Retina (tissue), 1 donor: Measurements from ENCODE around the gene MSI2.

Experiments
- DNase-seq: peaks from one replicate; pipeline ENCODE4 v3.0.0-alpha.2; 2016

Gene MSI2

DNA sequence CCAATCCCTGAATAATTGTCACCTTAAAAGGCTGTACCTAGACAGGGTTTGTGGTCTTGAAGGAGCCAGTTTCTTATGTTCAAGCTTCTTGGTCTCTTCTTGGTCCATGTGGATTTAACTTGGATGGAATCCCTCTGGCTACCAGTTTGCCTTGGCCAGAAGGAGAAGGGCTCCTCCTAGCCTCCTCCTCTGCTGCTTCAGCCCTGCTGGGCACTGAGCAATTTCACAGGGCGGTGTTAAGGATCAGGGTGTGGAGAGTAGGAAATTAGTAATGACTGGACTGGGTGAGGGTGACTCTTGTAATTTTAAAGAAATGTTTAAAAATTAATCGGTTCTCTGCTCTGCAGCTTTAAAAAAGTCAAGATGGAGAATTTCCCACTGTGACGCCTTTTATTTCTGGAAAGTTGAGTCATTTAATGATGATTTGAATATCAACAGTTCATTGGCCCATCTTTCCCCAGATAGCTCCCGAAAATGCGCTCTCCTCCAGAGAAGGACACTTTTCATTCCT is 96.4 kb downstream of the MSI2 start:
- DNase-seq, result no peak

DNA sequence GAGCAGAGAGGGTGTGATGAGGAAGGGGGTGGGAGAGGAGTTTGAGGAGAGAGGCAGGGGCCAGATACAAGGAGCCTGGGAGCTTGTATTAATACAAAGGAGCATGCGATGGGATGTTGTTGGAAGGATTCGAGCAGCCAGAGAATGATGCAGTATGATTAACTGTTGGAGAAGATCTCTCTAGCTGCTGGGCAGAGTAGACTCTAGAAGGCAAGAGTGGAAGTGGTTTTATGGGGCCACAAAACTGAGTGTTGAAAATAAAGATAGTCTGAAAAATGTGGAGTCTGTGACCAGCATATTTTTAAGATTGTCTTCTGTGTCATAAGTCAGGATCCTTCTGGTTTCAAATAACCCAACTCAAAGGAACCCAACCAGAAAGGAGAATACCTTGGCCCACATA is 98.3 kb downstream of the MSI2 start:
- DNase-seq, result no peak

DNA sequence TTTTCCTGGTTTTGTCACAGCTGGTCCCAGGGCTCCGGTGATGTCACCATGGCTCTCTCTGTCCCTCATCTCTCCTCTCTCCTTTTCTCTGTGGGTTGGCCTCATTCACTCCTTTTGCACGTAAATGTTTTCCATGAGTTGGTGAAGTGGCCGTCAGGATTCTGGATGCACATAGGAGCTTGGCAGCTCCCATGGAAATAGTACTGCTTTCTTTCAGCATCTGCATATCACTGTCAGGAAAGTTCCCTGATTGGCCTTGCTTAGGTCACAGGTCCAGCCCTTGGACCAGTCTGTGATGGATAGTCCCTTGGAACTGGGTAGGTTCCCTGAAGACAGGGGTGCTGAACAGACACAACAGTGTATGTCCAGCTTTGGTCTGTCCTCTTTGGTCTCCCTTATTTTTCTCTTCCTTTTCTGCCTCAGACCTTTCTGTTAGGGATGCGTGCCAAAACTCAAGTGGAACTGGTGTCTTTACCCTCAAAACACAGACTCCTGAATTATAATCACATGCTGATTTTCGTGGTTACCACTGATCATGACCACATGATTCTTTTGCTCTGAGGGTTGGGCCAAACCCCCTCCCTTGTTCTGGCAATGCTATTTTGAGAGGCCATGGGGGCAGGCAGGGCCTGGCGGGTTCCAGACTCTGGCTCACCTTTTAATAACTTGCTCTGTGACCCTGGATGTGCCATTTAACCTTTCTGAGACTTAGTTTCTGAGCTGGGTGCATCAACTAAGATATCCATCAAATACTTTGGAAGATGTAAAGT is 99.0 kb downstream of the MSI2 start:
- no peak for DNase-seq

DNA sequence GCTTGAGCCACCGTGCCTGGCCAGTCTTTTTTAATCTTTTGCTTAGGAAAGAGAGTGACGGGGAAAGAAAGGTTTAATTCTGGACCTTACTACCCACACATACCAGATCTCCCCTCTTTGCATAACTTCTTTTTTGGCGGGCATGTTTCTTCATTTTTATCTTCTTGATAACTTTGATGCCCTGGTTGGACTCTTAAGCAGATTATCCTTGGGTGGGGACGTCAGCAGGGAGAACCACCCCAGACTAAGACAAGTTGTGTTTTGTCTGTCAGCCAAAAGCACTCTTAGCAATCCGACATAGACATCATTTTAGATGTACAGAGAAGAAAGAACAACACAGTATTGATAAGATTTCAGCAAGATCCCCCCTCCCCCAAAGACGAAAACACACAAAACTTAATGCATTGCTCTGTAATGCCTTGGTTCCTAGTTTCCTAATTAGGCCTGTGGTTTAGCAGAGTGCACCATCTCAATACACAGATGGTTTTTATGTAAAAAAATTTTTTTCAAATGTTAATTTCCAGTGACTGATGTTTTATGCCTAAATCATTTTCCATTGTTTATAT is 99.9 kb downstream of the MSI2 start:
- DNase-seq, result no peak

DNA sequence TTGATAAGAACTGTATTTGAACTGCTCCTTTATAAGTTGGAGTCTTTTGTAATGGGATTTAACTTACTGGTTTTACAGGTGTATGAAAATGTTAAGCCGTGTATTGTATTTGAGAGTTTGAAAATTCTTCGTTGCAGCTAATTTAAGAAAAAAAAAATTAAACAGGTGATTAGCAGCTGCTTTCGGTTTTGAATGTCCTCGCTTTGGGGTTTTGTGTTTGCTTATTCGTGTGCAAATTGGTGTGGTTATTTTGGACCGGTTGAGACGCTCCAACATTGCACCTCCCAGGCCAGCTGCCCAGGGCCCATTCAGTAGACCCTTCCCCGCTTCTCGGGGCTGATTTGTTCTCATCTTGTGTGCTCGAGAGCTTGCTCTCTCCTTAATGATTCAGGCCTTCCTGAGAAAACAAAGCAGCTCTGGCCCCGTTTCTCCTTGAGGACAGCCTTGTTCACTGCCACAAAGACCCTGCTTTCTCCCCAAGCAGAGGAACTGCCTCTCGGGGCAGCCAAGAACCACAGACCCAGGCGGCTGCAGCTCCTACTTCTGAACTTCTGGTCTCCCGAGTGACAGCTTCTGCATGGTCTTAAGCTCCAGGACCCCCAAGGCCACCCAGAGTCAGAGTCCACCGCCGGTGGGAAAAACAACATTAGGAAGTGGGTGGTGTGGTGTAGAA is 100.5 kb downstream of the MSI2 start:
- DNase-seq, result peak; percentile 86

DNA sequence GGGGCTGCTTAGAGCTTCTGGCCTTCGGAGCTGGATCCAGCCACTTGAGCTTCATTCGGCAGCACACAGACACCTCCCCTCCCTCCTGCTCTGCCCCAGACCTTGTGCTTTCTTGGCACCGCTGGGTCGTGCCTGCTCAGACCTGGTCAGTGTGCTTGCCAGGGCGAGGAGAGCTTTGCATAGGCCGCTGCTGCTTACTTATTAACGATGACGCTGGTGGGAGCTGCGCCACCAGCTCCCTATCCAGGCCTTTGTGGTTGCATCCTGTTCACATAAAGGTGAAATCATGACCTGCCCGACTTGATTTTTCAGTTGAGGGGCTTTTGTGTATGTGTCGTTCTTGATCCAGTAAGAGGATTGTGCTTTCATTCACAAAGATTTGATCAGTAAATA is 101.1 kb downstream of the MSI2 start:
- no peak for DNase-seq

DNA sequence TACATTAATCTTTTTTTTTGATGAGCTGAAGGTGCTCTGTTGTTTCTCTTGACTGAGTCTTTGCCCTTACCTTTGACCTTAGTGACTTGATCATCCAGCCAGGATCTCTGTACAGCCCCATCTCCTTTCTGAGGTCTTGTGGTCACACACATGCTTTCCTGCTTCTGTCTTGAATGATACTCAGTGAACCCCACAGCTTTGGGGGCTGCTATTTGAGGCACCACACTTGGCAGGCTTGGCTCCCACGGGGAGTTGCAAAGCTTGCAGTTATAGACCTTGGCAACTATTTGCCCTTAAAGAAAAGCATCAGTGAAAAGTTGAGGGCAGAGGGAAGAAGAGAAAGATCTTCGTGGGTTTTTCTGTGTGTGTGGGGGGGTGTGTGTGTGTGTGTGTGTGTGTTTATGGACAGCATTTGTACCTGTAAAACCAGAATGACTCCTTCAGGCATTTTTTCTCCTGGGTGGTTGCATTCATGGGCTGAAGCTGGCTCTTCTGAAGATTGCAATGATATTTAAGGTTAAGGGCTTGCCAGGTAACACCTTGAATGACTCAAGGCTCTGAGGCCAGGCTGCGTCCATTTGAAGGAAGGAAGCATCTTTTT is 101.6 kb downstream of the MSI2 start:
- DNase-seq, result no peak

DNA sequence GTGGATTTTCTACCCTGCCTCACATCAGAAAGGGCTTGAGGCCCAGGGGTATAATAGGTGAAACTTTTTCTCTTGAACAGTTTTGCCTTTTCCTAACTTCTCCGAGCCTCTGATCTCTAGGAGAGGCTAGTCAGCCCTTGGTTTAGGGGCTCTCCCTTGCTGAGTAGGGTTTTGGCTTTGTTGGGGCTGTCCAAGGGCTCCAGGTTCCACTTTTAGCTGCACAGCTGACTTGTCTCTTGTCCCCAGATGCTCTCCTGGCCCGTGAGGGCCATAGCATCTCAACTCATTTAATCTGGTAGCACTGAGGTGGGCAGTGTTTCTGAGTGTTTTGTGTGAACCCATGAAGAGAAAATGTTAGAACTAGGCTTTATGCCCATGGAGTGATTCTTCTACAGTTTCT is 103.9 kb downstream of the MSI2 start:
- DNase-seq, result no peak

DNA sequence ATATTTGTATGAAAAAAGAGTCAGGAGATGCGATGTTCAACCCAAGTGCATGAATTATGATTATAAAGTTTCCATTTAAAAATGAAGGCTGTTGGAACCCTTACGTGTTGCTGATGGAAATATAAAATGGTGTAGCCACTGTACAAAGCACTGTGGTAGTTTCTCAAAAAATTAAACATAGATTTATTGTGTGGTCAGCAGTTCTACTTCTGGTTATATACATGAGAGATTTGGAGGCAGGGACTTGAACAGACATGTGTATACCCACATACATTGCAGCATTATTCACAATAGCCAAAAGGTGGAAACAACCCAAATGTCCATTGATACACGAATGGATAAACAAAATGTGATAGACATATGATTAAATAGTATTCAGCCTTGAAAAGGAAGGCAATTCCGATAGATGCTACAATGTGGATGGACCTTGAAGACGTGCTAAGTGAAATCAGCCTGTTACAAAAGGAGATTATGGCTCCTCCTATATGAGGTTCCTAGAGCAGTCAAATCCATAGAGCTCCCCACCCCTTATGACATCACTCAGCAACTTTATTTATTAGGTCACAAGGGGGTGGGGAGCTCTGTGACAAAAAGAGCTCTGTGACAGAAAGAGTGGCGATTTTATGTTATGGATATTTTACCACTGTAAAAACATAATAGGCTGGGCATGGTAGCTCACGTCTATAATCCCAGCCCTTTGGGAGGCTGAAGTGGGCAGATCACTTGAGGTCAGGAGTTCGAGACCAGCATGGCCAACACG is 106.7 kb downstream of the MSI2 start:
- DNase-seq, result no peak

DNA sequence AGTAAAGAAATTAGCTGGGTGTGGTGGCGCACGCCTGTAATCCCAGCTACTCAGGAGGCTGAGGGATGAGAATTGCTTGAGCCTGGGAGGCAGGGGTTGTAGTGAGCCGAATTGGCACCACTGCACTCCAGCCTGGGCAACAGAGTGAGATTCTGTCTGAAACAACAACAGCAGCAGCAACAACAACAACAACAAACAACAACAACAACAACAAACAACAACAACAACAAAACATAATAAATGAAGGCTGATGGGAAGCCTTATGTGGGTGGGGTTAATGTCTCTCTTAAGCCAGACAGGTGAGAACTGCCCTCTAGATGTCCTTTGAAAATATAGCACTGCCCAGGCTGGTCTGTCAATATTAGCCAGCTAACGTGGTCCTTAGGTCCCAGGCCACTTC is 107.3 kb downstream of the MSI2 start:
- DNase-seq, result no peak

DNA sequence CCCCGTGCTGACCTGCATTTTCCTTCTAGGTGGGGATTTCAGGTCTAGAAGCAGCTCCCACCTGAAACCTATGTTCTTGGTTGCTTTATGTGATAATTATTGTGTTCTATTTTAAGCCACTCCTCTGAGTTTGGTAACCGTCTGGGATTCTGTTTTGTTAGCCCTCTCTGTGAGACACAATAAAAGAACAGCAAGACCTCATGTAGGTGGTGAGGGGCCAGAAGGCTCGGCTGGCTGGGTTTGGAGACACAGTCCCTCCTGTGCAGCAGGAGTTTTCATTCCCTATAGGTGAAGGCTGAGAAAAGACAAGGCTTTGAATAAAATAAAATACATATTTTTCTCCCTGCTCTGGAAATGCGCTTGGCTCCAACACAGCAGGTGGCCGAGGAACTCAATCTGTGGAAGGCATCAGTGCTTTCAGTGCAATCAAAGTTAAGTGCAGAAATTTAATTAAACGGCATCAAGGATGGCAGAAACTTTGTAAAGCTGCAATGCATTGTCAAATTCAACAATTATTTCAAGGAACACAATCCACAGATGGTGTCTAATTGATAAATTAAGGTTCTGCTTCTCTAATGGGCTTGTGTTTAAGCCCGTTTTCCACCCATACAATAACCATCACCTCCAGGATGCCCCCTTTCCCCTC is 107.8 kb downstream of the MSI2 start:
- DNase-seq, result peak; percentile 61

DNA sequence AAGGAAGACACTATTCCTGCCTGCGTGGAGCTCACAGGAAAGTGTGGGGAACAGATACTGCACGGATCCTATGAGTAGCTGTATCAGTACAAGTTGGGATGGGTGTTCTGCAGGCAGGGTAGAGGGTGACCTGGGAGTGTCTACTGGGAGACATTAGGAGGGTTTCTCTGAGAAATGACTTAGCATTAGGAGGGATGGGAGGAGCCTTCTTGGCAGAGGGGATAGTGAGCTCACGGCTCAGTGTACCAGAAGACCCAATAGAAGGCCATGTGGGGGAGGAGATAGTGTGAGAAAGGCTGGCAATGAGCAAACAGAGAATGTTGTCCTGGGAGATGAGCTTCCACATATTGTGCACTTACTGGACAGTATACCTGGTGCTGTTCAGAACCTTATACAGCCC is 109.1 kb downstream of the MSI2 start:
- DNase-seq, result no peak

DNA sequence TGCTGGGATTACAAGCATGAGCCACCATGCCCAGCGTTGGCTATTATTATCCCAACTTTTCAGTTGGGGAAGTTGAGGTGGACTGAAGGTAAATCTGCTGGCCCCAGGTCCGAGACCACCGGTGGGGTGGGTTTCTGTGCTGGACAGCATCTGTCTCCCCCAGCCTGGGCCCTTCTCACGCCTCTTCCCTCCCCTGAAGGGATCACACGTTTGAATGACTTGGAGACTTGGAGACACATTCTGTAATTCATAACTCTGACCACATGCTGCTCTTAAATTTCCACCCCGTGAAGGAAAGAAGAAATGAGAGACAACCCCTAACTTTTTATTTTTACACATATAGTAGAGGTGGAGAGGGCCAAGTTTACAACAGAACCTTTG is 109.8 kb downstream of the MSI2 start:
- no peak for DNase-seq

DNA sequence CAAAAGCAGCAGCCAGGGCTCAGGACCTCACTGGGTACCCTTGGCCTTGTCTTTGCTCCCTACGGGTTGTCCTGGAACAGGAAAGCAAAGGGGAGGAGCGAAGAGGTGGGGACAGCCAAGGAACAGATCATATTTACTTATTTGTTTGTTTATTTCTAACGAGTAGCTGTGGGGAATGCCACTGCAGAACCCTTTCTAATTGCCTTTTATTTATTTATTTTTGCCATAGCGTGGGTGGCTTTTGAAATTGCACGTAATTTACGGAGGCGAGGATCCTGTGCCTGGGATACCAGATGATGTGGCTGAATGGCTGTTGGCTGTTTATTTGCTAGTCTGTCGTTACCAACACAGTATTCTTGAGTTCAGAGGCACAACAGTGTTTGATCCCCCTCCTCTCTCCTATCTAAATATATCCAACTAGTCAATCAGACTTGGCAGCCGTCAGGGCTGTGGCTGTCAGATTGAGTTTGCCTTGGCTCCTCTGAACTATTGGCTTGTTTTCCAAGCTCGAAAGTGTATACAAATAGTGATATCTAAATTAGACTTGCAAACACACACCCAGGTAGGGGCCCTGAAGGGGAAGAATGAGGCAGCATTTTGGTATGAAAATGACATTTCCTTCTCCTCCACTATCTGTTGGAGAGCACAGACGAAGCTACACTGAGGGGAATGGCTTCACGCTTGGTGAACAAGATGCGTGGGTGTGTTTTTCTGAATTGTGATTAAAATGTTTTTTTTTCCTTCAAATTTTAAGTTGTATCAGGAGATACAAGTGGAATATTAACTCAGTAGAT is 110.4 kb downstream of the MSI2 start:
- no peak for DNase-seq

DNA sequence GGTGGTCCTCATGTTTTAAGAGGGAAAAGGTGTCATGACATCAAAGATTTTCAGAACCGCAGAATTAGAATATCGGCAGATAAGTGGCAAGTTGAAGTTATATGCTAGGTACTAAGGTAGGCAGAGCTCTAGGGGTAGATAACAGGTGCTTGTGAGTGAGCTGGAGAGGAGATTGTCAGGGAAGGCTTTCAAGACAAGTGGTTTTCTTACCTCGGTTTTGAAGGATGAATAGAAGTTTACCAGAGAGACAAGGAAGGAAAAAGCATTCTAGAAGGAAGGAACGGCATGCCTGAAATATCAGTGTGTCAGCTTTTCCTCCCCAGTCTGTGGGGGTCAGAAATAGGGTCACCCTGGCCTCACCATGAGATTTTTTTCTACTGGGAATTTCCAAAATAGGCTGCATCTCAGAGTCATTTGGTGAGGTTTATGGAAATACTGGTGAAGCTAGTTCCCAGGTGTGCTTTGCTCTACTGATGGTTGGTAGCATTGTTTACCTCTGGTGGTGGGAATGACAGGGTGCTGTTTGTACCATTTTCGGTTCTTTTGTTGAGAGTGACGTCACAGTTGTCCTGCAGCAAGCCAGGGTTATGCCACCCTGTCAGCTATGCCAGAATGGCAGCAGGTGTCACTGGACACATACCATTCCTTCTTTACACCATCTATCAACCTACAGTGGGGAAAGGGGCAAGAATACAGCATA is 112.5 kb downstream of the MSI2 start:
- DNase-seq, result no peak

DNA sequence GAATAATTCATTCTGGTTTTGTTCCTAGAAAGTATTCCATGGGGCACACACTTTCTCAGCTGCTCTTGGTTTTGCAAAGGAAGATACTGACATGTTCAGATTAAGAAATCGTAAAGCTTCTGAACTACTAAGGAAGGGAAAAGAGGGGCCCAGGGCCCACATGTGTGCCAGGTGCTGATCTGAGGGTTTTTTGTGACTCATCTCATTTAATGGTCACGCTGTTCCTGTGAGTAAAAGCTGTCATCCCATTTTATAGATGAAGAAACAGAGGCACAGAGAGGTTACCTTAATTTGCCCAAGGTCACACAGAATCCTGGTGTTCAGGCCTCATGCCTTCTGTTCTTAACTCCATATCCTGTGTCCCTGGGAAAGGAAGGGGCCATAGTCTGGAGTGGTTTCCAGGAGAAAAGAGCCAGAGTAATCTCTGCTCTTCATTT is 113.2 kb downstream of the MSI2 start:
- no peak for DNase-seq

DNA sequence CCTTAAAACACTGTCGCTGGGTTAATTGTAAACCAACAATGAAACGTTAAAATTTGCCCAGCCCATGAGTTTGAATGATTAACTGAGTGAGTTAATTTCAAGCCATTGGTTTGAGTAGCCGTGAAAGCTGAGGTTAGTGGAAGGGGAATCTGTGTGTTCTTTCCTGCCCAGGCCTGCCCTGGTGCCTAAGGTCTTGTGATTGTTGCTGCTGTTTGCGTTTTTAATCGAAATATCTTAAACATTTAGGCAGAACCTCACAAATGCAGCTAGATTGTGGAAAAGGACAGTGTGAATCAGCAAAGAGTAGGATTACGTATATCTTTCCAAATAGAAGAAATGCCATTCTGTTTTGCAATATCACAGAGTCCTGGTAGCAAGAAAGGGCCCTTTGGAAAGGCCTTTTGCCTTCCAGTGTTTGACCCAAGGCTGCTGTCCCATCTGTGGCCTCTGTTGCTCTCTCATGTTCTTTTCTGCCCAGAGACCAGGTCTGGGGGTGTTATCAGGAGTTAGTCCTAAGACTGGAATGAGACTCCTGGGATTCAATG is 113.8 kb downstream of the MSI2 start:
- no peak for DNase-seq

DNA sequence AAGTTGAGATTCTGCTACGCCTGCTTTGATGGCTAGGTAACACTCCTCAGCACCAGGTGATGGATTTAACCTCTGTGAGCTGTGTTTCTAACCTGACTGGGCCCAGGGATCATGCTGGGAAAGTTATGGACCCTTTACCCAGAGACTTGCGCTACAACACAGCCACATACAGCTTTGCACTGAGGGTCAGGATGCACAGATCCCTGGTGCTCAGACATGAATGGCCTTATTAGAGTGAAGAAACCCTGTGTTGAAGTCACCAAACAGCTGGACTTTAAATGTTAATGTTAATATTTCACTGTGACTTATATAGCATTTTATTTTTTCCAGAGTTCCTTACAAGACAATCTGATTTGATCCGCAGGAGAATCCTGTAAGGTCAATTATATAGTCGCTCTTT is 114.3 kb downstream of the MSI2 start:
- no peak for DNase-seq

DNA sequence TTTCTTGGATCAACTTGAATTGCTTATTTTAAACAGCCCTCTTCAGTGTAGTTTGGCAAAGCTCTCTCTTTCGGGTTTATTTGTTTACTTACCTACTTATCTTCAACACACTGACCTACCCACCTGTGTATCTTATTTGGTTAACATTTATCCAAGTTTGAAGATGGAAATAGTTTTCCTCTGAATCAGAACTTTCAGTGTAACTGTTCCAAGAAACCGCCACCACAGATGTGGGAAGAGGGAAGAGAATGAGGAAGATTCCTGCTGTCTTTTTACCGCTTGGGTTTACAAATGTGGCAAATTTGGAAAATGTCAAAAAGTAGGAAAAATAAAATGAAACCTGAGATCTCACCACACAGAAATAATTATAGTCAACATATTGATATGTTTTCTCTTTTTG is 115.8 kb downstream of the MSI2 start:
- no peak for DNase-seq

DNA sequence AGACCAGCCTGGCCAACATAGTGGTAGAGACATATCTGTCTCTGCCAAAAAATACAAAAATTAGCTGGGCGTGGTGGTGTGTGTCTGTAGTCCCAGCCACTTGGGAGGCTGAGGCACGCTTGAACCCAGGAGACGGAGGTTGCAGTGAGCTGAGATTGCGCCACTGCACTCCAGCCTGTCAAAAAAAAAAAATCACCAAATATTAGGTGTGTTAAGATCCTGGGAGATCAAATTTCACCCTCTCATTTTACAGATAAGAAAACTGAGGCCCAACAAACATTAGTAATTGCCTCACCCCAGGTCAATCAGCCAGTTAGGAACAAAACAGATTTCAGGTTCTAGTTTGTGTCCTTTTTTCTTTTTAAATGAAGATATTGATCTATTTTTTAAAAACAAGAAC is 116.7 kb downstream of the MSI2 start:
- no peak for DNase-seq

DNA sequence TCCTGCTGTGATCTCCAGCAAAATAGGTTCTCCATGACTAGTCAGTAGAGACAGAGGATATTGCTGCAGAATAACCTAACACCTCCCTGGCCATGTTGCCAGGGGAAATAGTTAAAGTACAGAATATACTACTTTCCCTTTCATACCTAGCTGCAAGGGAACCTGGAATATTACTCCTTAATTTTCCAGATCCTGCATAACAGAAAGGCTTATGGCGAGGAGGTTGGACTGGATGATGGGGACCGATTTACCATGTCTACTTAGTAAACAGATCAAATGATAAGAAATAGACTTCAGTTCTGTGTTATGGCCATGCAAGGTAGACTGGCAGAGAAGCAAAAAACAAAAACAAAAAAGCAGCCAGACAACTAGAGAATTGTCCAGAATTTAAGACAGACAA is 117.4 kb downstream of the MSI2 start:
- DNase-seq, result no peak
